ENCODE measurements around the gene NSD2.
"Not testable (repeated sequence)": the region's sequence is repeated elsewhere in the genome, so short reads cannot be mapped to it uniquely, and the experiment has no call there.

NSD2 gene

DNA sequence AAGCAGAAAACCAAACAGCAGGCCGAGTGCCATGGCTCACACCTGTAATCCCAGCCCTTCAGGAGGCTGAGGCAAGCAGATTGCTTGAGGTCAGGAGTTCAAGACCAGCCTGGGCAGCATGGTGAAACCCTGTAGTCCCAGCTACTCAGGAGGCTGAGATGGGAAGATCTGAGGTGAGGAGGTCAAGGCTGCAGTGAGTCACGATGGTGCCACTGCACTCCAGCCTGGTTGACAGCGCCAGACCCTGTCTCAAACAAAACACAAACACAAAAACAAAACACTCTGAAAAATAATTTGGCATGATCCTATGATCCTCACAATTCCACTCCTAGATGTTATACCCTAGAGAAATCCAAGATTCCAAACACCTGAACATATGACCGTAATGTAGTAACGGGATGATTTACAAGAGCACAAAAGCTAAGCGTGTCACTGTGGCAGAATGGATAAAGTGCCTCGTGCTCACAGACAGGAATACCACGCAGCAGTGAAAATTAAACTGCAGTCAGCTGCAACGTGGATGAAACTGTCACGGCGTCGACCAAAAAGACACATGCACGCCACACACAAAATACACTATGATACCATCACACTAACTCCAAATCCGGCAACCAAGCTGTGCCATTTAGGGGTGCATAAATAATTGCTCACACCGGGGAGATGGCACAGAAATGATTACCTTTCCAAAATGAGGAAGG, 135.9 kb downstream of the NSD2 start:
- no peak for DNase-seq (ENCODE audit: low spot score)

DNA sequence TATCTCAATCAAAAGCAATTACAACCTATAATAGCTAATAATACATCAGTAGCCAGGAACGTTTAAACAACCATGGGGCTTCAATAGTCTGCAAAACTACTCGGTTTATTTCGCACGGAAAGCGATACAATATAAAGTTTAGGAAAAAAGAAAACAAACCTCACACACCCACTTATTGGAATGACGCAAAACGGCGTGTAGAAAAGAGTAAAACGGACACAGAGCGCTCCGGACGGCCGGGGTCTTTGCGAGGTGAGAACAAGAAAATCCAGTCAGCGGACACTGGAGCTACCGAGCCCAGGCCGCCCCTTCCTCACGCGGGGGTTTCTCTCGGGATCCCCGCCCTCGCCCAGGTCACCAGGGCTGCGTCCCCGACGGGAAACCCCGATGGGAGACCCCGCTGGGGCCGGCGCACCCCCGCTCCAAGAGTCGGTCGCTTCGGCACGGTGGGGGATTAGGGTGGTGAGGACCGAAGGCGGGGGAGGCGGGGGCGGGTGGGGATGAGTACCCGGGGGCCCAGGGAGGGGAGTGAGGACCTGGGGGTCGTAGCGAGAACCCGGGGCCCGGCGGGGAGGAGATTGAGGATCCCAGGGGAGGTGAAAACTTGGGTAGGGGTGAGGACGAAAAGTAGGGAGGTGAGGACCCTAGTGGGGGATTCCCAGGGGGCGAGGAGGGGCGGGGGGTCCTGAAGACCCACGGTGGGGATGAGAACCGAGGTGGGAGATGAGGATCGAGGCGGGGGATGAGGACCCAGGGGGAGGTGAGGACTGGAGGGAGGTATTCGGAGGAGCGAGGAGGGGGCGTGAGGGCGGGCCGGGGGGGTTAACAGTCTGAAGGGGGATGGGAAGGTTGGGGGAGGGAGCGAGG, 136.8 kb downstream of the NSD2 start:
- DNase-seq (ENCODE audit: low spot score) = no peak

DNA sequence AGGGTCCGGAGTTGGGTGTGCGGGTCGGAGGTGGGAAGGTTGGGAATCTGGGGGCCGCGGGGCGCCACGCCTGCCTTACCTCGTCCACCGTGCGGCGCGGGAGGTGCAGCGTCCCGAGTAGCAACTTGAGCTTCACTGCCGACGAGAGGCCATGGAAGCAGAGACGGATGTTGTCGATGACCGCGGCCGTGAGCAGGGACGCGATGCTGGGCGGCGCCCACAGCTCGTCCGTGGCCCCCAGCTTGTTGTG, 137.4 kb downstream of the NSD2 start:
- DNase-seq (ENCODE audit: low spot score) = no peak

DNA sequence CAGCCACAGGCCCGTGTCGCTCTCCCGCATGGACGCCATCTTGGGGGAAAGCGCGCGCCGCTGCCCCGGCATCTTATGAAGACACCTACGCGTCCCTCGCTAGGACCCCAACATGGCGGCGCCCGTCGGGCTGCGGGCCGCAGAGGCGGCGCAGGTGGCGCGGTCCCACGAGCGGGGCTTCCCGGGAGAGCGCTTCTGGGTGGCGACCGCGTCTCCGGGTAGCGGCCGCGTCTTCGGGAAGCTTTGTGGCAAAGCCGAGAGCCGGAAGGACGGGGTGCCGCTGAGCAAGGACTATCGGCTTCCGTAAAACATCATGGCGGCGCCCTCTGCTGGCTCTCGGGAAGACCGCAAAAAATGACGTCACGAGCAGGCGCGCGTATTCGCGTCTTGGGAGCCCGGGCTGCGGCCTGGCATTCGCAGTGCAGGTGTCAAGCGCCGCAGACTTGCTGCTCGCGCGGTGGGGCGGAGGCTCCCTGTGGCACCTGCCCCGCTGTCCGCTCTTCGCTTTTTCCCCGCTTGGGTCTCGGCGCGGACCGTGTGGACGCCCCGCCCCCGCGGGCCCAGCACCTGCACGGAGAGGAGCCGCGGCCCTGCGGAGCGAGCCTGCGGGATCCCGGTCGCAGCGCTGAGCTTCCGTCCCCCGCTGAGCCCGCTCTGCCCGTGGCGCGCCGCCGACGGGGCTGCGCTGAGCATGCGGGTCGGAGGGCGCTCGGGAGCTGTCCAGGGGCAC, 137.9 kb downstream of the NSD2 start, which contains the start of gene NELFA:
Gene NELFA (minus strand): TSS at position 54 of the 730 bp plus-strand sequence. CDS start 15 bp downstream, at position 39.
- peak; percentile 83 for DNase-seq (ENCODE audit: low spot score)

GRCh38 chr4:2009651-2010233, 138.5 kb downstream of the NSD2 start:
- DNase-seq (ENCODE audit: low spot score) = peak; percentile 58

DNA sequence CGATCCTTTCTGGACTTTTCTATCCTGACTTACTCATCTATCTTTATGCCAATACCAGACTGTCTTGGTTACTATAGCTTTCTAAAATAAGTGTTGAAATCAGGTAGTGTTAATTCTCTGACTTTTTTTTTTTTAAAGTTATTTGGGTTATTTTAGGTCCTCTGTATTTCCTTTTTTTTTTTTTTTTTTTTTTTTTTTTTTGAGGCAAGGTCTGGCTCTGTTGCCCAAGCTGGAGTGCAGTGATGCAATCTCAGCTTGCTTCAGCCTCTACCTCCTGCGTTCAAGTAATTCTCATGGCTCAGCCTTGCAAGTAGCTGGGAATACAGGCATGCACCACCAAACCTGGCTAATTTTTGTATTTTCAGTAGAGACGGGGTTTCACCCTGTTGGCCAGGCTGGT, 140.4 kb downstream of the NSD2 start:
- no peak for DNase-seq (ENCODE audit: low spot score)

- DNase-seq (ENCODE audit: low spot score) = no peak
Measured at GRCh38 chr4:2015008-2015407, 143.8 kb downstream of the NSD2 start.

GRCh38 chr4:2021358-2022018, 150.3 kb downstream of the NSD2 start:
- DNase-seq (ENCODE audit: low spot score) = not testable (repeated sequence)

DNA sequence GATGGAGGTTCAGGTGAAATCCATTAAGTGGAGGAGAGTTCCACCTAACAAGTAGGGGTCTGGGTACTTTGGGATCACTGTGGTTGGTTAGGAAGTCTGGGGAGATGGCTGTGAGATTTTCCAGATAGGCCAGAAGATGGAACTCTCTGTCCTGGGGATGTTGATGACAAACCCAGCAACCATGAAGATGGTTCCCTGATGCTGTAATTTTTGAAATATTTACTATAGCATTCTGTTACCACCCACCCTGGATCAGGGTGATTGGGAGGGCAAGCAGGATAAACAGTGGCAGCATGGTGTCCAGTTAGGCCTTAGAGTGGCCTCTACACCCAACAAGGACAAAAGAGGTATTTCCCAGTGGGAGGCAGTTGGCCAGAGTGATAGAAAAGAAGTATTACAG, 153.5 kb downstream of the NSD2 start:
- no peak for DNase-seq (ENCODE audit: low spot score)

DNA sequence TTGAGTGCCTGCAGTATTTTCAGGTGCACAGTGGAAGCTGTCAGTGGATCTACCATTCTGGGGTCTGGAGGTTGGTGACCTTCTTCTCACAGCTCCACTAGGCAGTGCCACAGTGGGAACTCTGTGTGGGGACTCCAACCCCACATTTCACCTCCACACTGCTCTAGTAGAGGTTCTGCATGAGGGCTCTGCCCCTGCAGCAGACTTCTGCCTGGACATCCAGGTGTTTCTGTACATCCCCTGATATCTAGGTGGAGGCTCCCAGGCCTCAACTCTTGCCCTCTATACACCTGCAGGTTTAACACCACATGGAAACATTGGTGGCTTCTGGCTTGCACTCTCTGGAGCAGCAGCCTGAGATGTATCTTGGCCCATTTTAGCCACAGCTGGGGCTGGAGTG, 154.6 kb downstream of the NSD2 start:
- DNase-seq (ENCODE audit: low spot score) = no peak

DNA sequence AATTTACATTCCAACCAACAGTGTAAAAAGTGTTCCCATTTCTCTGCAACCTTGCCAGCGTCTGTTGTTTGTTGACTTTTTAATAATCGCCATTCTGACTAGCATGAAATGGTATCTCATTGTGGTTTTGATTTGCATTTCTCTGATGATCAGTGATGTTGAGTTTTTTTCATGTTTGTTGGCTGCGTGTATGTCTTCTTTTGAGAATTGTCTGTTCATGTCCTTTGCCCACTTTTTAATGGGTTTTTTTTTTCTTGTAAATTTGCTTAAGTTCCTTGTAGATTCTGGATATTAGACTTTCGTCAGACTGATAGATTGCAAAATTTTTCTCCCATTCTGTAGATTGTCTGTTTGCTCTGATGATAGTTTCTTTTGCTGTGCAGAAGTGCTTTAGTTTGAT, 155.9 kb downstream of the NSD2 start:
- not testable (repeated sequence) for DNase-seq (ENCODE audit: low spot score)

- not testable (repeated sequence) for DNase-seq (ENCODE audit: low spot score)
Measured at GRCh38 chr4:2031161-2031560, 160.0 kb downstream of the NSD2 start.

Measured in COLO829 (cell line).